Heart left ventricle (tissue), 16 donors: Measurements from ENCODE around the gene TAS2R50. TPM values are rescaled to one million over a fixed set of nuclear protein-coding genes. Genes with fewer than 3 reads are reported as not detected.

Source experiments
- ATAC-seq, 4 donors: fragments of 200-7000 bp; cut with Tn5 transposase; one replicate each; pipeline ENCODE4 v1.9.1; 2020 to 2022; ENCODE audit warnings: moderate library complexity in 4 of 4, mild to moderate bottlenecking in 3 of 4, moderate number of reproducible peaks in 1 of 4
- DNase-seq, 5 donors: peaks; one replicate each; pipeline ENCODE4 v3.0.0-alpha.2; 2020
- H3K27ac ChIP-seq, 12 donors: fragments of 200-600 bp; sonication (generic) in 4 of 12; one replicate each; pipeline versions ENCODE4 v1.5.0 to v1.8.0; 2016 to 2022; ENCODE audit warnings: mild to moderate bottlenecking in 2 of 12
- H3K27me3 ChIP-seq, 9 donors: fragments of 200-600 bp; sonication (generic) in 2 of 9; one replicate each; pipeline versions ENCODE4 v1.5.1 to v1.8.0; 2016 to 2022; ENCODE audit warnings: mild to moderate bottlenecking in 3 of 9
- H3K36me3 ChIP-seq, 9 donors: fragments of 200-600 bp; sonication (generic) in 2 of 9; one replicate each; pipeline versions ENCODE4 v1.5.0 to v1.8.0; 2018 to 2022; ENCODE audit warnings: mild to moderate bottlenecking in 2 of 9
- H3K4me1 ChIP-seq, 12 donors: fragments of 200-600 bp; sonication (generic) in 4 of 12; one replicate each; pipeline versions ENCODE4 v1.5.0 to v1.8.0; 2016 to 2022; ENCODE audit warnings: mild to moderate bottlenecking in 3 of 12
- H3K4me3 ChIP-seq, 12 donors: fragments of 200-600 bp; sonication (generic) in 4 of 12; one replicate each; pipeline versions ENCODE4 v1.5.0 to v1.8.0; 2017 to 2022; ENCODE audit warnings: mild to moderate bottlenecking in 9 of 12, moderate library complexity in 4 of 12
- H3K9me3 ChIP-seq, 12 donors: fragments of 200-600 bp; sonication (generic) in 4 of 12; one replicate each; pipeline versions ENCODE4 v1.5.0 to v1.8.0; 2016 to 2022; ENCODE audit warnings: mild to moderate bottlenecking in 1 of 12
- CTCF ChIP-seq, 12 donors: fragments of 200-600 bp; sonication (generic) in 4 of 12; IDR thresholded peaks; one replicate each; pipeline versions ENCODE4 v1.5.0 to v1.8.0; 2018 to 2022; ENCODE audit warnings: antibody characterized with exemption in 12 of 12, mild to moderate bottlenecking in 5 of 12
- POLR2A ChIP-seq, 2 donors: fragments of 450-650 bp; IDR thresholded peaks; one replicate each; pipeline ENCODE4 v1.6.1; 2017; ENCODE audit warnings: antibody characterized with exemption in 2 of 2, mild to moderate bottlenecking in 2 of 2, moderate library complexity in 2 of 2
- WGBS, 4 donors: extraction: QIAGEN DNeasy Blood & Tissue Kit in 2 of 4; methylation state at CpG; one replicate each; pipeline versions ENCODE4 v1.1.5 to v1.1.7; 2013 to 2018; 5-methylcytosine and 5-hydroxymethylcytosine counted together
- intact Hi-C, 10 donors: fragments of 100-400 bp; cut with DNase I; formaldehyde crosslinking; loops; one replicate each; pipeline versions ENCODE4 v1.11.1 to v1.14.2; 2022
- polyA plus RNA-seq, 2 donors: library from polyadenylated mRNA; stranded (reverse); fragments of 200-250 nt; gene quantifications; one replicate each; pipeline ENCODE4 v1.2.3, GENCODE V29; 2013
- total RNA-seq, 9 donors: library from RNA; depleted of rRNA in 2 of 9; stranded (reverse); fragments of >200 nt in 2 of 9; fragmentation: NEBNext Ultra II Directional in 3 of 9; extraction: Animal tissue kit (Norgen Biotek cat#: 25700) in 3 of 9; gene quantifications; one replicate each; pipeline versions ENCODE4 v1.1.0 to v1.2.4, GENCODE V29; 2016 to 2023
- donor health status: ischemic (EF 13 %, LVEDD 7.1; RV severe dilation, severe dysfunction).
- donor health status: healthy with polysubstance abuse.
- donor health status: DM: no; HTN: yes; CAD: no.
- donor health status: DM: no; HTN: no; CAD: no.
- donor health status: ischemic (EF 25% LVEDD 6.9; RV normal size, moderate dysfunction).
- donor health status: ischemic (EF 25% LVEDD 5.7; RV mildly dilated, moderate dysfunction).
- donor health status: healthy.
- donor health status: DM: yes; HTN: yes; CAD: no.
- donor health status: ischemic (EF 35%, LVEDD 5.7; RV mildly dilated, moderate dysfunction).
- donor health status: nonischemic (EF 11% LVEDD 7.7; RV severe dilation, severe dysfunction).
- donor health status: DM: yes; HTN: yes; CAD: no.
- donor health status: PGD.
- donor health status: ischemic (EF 29% LVEDD 5.4; RV normal size, mild dysfunction).
- donor health status: nonischemic (EF 23%, LVEDD 6.1; RV moderate dilation, normal function).

The TAS2R50 gene
- total and polyA plus RNA-seq, 11 donors: 0.10 to 0.93 (median 0.33) TPM; not detected in 1

GRCh38 chr12:10957741-10958140, 29.0 kb downstream of the TAS2R50 start:
- DNase-seq (no peak), ATAC-seq (no peak)
- Histone ChIP-seq H3K4me3 (no peak overlapping the region), H3K9me3 (peaks cover 0 to 33% (median 0%) of the 10 kb centered on the region in 12 donors), H3K27ac (no peak overlapping the region), H3K27me3 (no peaks in the 10 kb centered on the region), H3K36me3 (no peaks in the 10 kb centered on the region), H3K4me1 (peaks cover 0 to 6% (median 0%) of the 10 kb centered on the region in 12 donors)
- TF ChIP-seq POLR2A (IDR thresholded peaks at IDR 0.05) (no peak), CTCF (IDR thresholded peaks at IDR 0.05) (no peak)
- intact Hi-C loops: loop anchor here in 1 of 10 donors (10.0 kb wide), 1 partner anchor 237 kb away; no protein-coding TSS in a partner anchor

- Histone ChIP-seq H3K4me3 (no peak overlapping the region), H3K9me3 (peaks cover 0 to 33% (median 0%) of the 10 kb centered on the region in 12 donors), H3K27me3 (no peaks in the 10 kb centered on the region), H3K4me1 (peaks cover 0 to 11% (median 0%) of the 10 kb centered on the region in 12 donors), H3K36me3 (no peaks in the 10 kb centered on the region), H3K27ac (no peak overlapping the region)
- no peak for ATAC-seq
- TF ChIP-seq POLR2A (IDR thresholded peaks at IDR 0.05): no peak
- no peak for TF ChIP-seq CTCF (IDR thresholded peaks at IDR 0.05)
- DNase-seq: no peak
- intact Hi-C loops: loop anchor here in 1 of 10 donors (10.0 kb wide), 1 partner anchor 239 kb away; no protein-coding TSS in a partner anchor
These were observed 30.6 kb downstream of the TAS2R50 start for GRCh38 chr12:10956085-10956484.

- intact Hi-C loops: loop anchor here in 1 of 10 donors (10.0 kb wide), 1 partner anchor 242 kb away; no protein-coding TSS in a partner anchor
- WGBS, 4 donors: 47 to 66% (median 65%) methylated on average over 4 of the region's 4 CpGs
- Histone ChIP-seq H3K36me3 (no peaks in the 10 kb centered on the region), H3K4me1 (peaks cover 0 to 11% (median 0%) of the 10 kb centered on the region in 12 donors), H3K27ac (no peak overlapping the region), H3K9me3 (peaks cover 0 to 35% (median 2%) of the 10 kb centered on the region in 12 donors), H3K4me3 (no peak overlapping the region), H3K27me3 (no peaks in the 10 kb centered on the region)
- DNase-seq (peak in 4 of 5 donors; percentile 12 to 65 (median 32)), ATAC-seq (peak; percentile 97 to 99 (median 98))
- TF ChIP-seq POLR2A (IDR thresholded peaks at IDR 0.05): no peak
These were observed 34.1 kb downstream of the TAS2R50 start for GRCh38 chr12:10952645-10953044.

- no peak overlapping the region for H3K4me3 ChIP-seq
- no peaks in the 10 kb centered on the region for H3K36me3 ChIP-seq
- WGBS, 4 donors: 96 to 99% (median 98%) methylated on average over 2 of the region's 2 CpGs
- H3K27me3 ChIP-seq: no peaks in the 10 kb centered on the region
- peaks cover 0 to 6% (median 0%) of the 10 kb centered on the region in 12 donors for H3K4me1 ChIP-seq
- peaks cover 0 to 22% (median 0%) of the 10 kb centered on the region in 12 donors for H3K9me3 ChIP-seq
- DNase-seq (no peak), ATAC-seq (no peak)
- TF ChIP-seq POLR2A (IDR thresholded peaks at IDR 0.05) (no peak), CTCF (IDR thresholded peaks at IDR 0.05) (no peak)
- no peak overlapping the region for H3K27ac ChIP-seq
- intact Hi-C loops: no loop called here
These were observed 43.5 kb downstream of the TAS2R50 start for GRCh38 chr12:10943167-10943566.
